H1 (cell line): Measurements from ENCODE around the gene TMA7B. TPM values are rescaled to one million over a fixed set of nuclear protein-coding genes. Genes with fewer than 3 reads are reported as not detected.

Experiments
- BRCA1 ChIP-seq: IDR thresholded peaks from 2 replicates; pipeline ENCODE4 v1.6.1; 2012; ENCODE audit warnings: low read depth, low read length, improper control_type of control experiment
- CEBPB ChIP-seq: IDR thresholded peaks from 2 replicates; pipeline ENCODE4 v1.6.1; 2012; ENCODE audit warnings: low read depth, low read length
- KDM1A ChIP-seq: fragments of 200-600, 300-600 bp; sonication (generic); IDR thresholded peaks from 2 replicates; pipeline ENCODE4 v1.7.1; 2016; ENCODE audit warnings: mild to moderate bottlenecking, low read length, borderline replicate concordance
- POU5F1 ChIP-seq: IDR thresholded peaks from 2 replicates; pipeline ENCODE4 v1.6.1; 2011; ENCODE audit warnings: low read depth, mild to moderate bottlenecking, low read length, moderate library complexity
- RAD21 ChIP-seq, 2 experiments: IDR thresholded peaks in 1 of 2; conservative IDR thresholded peaks in 1 of 2; 2 replicates each; pipeline ENCODE4 v1.6.1; 2011; ENCODE audit warnings: low read depth in 2 of 2, low read length in 2 of 2, improper control_type of control experiment in 1 of 2, inconsistent platforms in 1 of 2, mild to moderate bottlenecking in 1 of 2, moderate library complexity in 1 of 2
- RXRA ChIP-seq: IDR thresholded peaks from 2 replicates; pipeline ENCODE4 v1.6.1; 2011; ENCODE audit warnings: low read depth, mild to moderate bottlenecking, low read length, moderate library complexity; ENCODE audit not compliant: insufficient read depth
- polyA plus RNA-seq, 7 experiments: library from polyadenylated mRNA; depleted of rRNA in 3 of 7; stranded (reverse) in 5 of 7; unstranded in 2 of 7; fragments of >200 nt in 5 of 7; fragments of 200-250 nt in 2 of 7; gene quantifications; 1 replicate in 5 of 7; 2 replicates in 1 of 7; 4 replicates in 1 of 7; pipeline versions ENCODE4 v1.2.1 to v1.2.3, GENCODE V29; 2011 to 2013; ENCODE audit warnings: missing spikeins in 2 of 7, mixed read lengths in 2 of 7
- total RNA-seq: library from RNA; stranded (reverse); fragmentation: NEBNext Ultra II Directional; extraction: Animal tissue kit (Norgen Biotek cat#: 25700); gene quantifications from 2 replicates; pipeline ENCODE4 v1.2.1, GENCODE V29; 2021
- TF ChIP-seq, protein P1 (sequence below): fragments of 300-600 bp; sonication (generic); IDR thresholded peaks from 2 replicates; pipeline ENCODE4 v1.7.1; 2012; ENCODE audit warnings: low read length, moderate library complexity, mild to moderate bottlenecking, inconsistent platforms; ENCODE audit not compliant: insufficient replicate concordance
- TF ChIP-seq, protein P2 (sequence below): IDR thresholded peaks from 2 replicates; pipeline ENCODE4 v1.6.1; 2012; ENCODE audit warnings: low read length, inconsistent platforms

Gene TMA7B
- total and polyA plus RNA-seq, 2 of the 8 experiments (the other 6 are each of a cell fraction or from before 2014, with no cell fraction given): not detected

DNA sequence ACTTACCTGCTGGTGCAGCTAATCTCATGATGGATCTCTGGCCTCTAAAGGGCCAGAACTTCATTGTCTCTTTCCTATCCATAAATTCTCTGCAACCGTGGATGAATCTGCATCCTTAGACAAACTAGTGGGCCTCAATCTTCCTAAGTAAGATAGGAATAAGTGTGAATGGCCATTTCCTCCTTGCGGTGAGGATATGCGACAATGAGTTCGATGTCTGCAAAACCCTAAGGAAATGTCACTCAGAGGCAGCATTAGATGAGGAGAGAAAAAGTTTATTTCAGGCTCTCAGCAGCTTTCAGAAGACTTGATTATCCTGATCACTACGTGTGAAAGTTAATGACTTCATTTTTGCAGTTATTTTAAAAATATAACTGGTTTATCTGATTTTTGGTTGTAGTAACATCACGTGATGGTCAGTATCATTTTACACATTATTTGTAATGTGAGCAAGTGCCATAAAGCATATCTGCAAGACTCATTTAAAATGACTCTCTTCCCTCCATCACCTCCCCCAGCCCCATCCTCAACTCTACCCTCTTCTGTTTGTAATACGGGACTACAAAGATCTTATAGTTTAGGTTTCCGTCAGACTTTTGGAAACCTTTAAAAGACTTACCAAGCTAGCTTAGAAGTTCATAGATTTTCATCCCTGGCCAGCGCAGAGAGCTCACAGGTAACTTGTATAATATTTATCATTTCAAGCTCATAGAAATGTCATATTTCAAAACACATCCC lies 49.2 kb upstream of the TMA7B start (continued):
- TF ChIP-seq, protein P1, sequence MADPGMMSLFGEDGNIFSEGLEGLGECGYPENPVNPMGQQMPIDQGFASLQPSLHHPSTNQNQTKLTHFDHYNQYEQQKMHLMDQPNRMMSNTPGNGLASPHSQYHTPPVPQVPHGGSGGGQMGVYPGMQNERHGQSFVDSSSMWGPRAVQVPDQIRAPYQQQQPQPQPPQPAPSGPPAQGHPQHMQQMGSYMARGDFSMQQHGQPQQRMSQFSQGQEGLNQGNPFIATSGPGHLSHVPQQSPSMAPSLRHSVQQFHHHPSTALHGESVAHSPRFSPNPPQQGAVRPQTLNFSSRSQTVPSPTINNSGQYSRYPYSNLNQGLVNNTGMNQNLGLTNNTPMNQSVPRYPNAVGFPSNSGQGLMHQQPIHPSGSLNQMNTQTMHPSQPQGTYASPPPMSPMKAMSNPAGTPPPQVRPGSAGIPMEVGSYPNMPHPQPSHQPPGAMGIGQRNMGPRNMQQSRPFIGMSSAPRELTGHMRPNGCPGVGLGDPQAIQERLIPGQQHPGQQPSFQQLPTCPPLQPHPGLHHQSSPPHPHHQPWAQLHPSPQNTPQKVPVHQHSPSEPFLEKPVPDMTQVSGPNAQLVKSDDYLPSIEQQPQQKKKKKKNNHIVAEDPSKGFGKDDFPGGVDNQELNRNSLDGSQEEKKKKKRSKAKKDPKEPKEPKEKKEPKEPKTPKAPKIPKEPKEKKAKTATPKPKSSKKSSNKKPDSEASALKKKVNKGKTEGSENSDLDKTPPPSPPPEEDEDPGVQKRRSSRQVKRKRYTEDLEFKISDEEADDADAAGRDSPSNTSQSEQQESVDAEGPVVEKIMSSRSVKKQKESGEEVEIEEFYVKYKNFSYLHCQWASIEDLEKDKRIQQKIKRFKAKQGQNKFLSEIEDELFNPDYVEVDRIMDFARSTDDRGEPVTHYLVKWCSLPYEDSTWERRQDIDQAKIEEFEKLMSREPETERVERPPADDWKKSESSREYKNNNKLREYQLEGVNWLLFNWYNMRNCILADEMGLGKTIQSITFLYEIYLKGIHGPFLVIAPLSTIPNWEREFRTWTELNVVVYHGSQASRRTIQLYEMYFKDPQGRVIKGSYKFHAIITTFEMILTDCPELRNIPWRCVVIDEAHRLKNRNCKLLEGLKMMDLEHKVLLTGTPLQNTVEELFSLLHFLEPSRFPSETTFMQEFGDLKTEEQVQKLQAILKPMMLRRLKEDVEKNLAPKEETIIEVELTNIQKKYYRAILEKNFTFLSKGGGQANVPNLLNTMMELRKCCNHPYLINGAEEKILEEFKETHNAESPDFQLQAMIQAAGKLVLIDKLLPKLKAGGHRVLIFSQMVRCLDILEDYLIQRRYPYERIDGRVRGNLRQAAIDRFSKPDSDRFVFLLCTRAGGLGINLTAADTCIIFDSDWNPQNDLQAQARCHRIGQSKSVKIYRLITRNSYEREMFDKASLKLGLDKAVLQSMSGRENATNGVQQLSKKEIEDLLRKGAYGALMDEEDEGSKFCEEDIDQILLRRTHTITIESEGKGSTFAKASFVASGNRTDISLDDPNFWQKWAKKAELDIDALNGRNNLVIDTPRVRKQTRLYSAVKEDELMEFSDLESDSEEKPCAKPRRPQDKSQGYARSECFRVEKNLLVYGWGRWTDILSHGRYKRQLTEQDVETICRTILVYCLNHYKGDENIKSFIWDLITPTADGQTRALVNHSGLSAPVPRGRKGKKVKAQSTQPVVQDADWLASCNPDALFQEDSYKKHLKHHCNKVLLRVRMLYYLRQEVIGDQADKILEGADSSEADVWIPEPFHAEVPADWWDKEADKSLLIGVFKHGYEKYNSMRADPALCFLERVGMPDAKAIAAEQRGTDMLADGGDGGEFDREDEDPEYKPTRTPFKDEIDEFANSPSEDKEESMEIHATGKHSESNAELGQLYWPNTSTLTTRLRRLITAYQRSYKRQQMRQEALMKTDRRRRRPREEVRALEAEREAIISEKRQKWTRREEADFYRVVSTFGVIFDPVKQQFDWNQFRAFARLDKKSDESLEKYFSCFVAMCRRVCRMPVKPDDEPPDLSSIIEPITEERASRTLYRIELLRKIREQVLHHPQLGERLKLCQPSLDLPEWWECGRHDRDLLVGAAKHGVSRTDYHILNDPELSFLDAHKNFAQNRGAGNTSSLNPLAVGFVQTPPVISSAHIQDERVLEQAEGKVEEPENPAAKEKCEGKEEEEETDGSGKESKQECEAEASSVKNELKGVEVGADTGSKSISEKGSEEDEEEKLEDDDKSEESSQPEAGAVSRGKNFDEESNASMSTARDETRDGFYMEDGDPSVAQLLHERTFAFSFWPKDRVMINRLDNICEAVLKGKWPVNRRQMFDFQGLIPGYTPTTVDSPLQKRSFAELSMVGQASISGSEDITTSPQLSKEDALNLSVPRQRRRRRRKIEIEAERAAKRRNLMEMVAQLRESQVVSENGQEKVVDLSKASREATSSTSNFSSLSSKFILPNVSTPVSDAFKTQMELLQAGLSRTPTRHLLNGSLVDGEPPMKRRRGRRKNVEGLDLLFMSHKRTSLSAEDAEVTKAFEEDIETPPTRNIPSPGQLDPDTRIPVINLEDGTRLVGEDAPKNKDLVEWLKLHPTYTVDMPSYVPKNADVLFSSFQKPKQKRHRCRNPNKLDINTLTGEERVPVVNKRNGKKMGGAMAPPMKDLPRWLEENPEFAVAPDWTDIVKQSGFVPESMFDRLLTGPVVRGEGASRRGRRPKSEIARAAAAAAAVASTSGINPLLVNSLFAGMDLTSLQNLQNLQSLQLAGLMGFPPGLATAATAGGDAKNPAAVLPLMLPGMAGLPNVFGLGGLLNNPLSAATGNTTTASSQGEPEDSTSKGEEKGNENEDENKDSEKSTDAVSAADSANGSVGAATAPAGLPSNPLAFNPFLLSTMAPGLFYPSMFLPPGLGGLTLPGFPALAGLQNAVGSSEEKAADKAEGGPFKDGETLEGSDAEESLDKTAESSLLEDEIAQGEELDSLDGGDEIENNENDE: no peak
- TF ChIP-seq RAD21 (IDR thresholded peaks at IDR 0.05 in 1 of 2, conservative IDR thresholded peaks at IDR 0.05 in 1 of 2; ENCODE audit: low read depth in 2 of 2, low read length in 2 of 2) (no peak), CEBPB (no peak), KDM1A (no peak), BRCA1 (no peak), POU5F1 (no peak), RXRA (no peak)
- TF ChIP-seq, protein P2, sequence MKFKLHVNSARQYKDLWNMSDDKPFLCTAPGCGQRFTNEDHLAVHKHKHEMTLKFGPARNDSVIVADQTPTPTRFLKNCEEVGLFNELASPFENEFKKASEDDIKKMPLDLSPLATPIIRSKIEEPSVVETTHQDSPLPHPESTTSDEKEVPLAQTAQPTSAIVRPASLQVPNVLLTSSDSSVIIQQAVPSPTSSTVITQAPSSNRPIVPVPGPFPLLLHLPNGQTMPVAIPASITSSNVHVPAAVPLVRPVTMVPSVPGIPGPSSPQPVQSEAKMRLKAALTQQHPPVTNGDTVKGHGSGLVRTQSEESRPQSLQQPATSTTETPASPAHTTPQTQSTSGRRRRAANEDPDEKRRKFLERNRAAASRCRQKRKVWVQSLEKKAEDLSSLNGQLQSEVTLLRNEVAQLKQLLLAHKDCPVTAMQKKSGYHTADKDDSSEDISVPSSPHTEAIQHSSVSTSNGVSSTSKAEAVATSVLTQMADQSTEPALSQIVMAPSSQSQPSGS: no peak
